Anterior cingulate cortex (tissue), 58 donors: ENCODE measurements around the gene ROCK1.
A peak's percentile ranks its signal among the peaks of the same experiment; 100 is the strongest.
"Not testable (repeated sequence)": the region's sequence is repeated elsewhere in the genome, so short reads cannot be mapped to it uniquely, and the experiment has no call there.

Experiments
- DNase-seq, 58 donors: peaks; one replicate each; lab custom pipeline; 2025; lab: John Stamatoyannopoulos, UW

The ROCK1 gene

DNA sequence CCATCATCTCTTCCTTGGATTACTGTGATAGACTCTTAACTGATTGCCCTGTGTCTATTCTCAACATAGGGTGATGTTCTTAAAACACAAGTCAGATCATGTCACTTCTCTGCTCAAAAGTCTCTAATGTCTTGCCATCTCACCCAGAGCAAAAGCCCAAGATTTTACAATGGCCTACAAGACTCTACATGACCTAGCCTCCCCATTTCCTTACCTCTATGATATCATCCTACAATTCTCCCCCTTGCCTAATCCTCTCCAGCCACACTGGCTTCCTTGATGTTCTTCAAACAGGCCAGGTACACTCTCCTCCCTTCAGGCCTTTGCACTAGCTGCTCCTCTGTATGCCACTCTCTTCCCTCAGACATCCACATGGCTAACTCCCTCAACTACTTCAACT, 55.1 kb downstream of the ROCK1 start:
- no peak for DNase-seq

DNA sequence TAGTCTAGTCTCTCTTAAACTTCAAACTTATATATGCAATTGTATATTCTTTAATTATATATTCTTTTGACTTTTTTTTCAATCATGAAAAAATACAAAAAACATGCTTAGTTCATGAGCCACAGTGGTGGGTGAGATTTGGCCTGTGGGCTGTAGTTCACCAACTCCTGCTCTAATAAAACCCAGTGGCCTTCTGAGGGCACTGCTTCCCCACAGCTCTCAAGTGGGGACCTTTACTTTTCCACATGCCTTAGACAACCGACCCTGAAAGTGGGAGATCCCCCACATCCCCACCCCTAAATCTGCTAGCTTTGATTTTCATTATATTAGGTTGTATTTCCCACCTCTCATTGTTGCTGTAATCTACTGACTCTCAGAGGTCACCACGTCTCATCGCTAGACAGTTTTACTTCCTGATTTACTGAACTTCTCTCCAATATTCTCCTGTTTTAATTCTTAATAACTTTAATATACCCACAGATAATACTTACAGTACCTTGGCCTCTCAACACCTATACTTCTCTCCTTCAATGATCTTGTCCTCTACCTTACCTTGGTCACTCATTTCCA, 57.3 kb downstream of the ROCK1 start:
- no peak for DNase-seq

DNA sequence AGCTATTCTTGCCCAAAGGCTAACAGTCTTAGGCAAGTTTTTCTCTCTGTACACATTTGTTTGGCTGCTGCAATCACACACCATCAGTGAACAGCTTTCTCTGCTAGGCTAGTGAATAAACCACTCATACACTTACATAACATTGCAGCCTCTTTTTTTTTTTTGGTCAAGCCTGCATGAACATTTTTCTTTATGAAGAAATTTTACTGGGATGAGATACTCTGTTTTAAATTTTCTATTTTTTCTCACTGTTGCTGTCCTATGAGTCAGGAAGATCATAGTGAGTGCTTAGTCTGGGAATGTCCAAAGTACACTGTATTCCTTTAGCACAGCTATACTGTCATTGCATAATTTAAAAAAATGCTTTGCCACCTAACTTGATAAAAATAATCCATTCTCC, 58.5 kb downstream of the ROCK1 start:
- peak in 10 of 58 donors; percentile 1 to 58 (median 4) for DNase-seq

DNA sequence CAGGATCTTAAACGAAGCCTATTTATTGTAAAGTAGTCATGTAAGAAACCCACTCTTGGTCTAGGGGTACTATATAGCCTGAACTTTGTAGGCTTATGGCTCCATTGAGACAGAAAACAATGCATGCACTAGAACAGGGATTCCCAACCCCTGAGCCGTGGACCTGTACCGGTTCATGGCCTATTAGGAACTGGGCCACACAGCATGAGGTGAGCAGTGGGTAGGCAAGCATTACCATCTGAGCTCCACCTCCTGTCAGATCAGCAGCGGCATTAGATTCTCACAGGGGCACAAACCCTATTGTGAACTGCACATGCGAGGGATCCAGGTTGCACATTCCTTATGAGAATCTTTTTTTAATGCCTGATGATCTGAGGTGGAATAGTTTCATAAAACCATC, 59.2 kb downstream of the ROCK1 start:
- no peak for DNase-seq

DNA sequence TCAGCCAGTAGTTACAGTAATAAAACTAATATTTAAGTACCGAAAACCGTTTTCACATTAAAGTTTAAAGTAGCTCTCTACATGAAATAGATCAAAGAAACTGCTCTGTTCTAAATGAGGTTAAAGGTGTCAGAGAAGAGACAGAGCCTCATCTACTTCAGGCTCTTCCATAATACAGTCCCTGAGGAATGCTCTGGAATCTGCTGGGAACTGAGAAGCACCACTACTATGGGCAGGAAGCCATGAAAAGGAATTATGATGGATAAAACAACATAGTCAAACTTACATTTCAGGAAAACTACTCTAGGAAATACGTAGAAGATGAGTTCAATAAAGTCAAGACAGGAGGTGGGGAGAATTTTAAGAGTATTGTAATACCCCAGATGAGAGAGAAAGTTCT, 60.0 kb downstream of the ROCK1 start:
- DNase-seq = no peak

DNA sequence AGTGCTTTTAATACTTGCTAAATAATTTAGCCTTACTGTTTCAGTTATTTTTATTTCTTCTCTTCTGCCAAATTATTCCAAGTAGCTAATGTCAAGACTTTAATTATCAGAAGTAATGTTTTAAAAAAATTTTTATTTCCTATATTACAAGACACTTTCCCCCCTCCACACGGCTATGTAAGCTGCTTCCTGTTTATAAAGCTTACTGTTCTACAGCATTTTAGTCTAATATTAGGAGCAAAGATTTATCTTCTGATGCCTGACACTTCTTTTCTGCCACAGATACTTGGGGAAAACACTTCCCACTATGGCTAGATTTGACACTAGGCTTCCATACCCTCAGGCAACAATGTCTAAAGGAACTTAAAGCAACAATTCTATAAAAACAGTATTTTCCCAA, 62.3 kb downstream of the ROCK1 start:
- DNase-seq = no peak

DNA sequence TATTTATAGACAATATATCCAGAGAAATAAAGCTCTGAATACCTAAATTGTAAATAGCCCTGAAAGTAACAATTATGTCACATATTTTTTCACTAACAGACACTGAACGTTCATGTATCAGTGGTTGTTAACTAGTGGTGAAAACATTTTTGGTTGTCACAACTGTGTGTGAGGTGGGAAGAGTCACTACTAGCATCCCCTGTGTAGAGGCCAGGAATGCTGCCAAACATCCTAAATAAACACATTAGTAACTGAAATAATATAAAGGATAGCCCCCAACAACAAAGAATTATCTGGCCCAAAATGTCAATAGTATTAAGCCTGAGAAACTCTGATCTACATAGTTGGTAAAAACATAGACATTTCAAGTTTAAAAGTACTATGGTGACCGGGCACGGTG, 64.5 kb downstream of the ROCK1 start:
- no peak for DNase-seq

DNA sequence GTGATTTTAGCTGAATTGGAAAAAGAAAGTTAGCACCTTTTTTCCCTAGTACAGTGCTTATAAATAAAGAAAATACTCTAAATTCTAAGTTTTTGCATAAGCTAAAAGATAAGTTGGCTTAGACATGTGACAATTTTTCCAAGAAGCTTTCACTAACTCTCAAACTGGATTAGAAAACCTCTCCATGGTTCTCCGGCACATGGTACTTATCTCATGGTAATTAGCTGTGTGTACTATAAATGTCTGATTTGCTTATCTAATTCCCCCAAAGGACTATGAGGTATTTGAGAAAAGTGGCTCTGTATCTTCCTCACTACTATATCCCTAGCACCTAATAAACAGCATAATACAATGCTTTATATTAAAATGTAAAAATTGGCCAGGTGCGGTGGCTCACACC, 71.1 kb downstream of the ROCK1 start:
- DNase-seq = no peak

DNA sequence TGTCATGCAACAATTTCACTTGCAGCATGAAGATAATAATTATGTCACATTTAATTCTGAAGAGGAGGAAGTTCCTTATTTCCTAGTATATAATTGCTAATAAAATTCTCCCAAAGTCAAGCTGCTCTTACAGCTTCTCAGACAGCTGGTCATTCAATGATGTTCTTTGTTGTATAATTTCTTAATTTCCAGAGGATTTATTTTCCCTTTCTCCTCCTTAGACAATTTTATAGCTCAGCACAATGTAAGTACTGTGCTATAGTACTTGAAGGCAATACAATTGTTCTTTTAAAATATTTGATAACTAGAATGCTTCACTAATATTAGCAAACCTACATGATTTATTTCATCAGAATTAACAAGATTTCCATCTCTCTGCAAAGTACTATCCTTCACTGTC, 73.4 kb downstream of the ROCK1 start:
- no peak for DNase-seq

DNA sequence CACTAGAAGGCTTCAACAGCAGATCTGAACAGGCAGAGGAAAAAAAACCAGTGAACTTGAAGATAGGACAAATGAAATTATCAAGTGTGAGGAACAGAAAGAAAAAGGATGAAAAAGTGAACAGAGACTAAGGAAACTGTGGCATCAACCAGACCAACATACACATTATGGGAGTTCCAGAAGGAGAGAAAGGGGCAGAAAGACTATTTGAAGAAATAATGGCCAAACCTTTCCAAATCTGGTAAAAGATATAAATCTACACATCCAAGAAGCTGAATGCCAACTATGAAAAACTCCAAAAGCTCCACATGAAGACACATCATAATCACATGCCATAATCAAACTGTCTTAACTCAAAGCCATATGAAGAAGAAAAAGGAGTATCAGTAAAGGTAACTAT, 79.8 kb downstream of the ROCK1 start:
- DNase-seq = no peak

DNA sequence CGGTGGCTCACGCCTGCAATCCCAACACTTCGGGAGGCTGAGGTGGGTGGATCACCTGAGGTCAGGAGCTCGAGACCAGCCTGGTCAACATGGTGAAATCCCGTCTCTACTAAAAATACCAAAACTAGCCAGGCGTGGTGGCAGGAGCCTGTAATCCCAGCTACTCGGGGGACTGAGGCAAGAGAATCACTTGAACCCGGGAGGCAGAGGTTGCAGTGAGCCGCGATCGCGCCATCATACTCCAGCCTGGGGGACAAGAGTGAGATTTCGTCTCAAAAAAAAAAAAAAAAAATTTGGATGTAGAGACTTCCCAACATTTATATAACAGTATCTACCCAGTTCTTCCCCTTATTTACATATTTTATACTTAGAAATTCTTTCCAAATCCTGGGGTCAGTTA, 93.4 kb downstream of the ROCK1 start:
- DNase-seq = not testable (repeated sequence)

DNA sequence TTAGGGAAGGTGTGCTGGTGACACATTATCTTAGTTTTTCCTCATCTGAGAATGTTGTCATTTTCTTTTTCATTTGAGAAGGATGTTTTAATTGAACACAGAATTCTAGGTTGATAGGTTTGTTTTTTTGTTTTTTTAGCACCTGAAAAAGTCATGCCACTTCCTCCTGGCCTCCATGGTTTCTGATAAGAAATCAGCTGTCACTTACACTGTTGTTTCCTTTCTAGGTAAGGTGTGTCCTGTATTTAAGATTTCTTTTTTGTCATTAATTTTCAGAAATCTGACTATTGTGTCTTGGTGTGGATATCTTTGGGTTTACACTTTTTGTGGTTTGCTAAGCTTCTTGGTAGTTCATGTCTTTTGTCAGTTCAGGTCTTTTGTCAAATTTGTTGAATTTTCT, 99.3 kb downstream of the ROCK1 start:
- no peak for DNase-seq

DNA sequence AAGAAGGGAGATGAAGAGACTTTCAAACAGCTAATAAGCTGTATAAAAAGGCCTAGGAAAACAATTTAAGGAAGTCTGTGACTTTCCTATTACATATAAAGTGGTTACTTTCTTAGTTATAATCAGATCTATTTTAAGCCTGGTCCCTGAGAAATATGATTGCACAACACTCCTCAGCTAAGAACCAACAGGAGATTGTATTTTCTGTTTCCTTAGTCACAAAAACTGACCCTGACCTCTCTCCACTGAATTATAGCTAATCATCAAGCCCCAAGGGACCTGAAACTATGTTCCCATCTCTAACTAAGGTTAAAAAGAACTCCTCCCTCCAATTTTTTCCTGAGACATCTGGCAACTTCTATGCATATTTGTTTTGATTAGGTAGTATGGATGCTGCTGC, 106.9 kb downstream of the ROCK1 start:
- DNase-seq = no peak

DNA sequence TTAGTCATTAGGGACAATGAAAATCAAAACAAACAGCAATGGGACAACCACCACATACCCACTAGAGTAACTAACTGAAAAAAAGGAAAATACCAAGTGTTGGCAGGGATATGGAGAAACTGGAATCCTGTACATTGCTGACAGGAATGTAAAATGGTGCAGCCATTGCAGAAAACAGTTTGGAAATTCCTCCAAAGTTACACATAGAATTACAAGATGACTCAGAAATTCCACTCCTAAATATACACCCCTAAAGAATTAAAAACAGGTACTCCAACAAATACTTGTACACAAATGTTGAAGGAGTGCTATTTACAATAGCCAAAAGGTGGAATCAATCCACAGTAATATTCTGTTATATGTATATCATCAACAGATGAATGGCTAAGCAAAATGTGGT, 110.9 kb downstream of the ROCK1 start:
- DNase-seq = no peak

DNA sequence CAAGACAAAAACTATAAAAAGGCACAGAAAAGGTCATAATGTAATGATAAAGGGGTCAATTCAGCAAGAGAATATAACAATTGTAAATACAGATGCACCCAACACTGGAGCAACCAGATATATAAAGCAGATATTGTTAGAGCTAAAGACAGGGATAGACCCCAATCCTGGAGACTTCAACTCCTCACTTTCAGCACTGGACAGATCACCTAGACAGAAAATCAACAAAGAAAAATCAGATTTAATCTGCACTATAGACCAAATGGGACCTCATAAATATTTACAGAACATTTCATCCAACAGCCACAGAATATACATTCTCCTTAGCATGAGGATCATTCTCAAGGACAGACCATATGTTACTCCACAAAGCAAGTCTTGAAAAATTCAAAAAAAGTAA, 114.2 kb downstream of the ROCK1 start:
- DNase-seq = no peak

DNA sequence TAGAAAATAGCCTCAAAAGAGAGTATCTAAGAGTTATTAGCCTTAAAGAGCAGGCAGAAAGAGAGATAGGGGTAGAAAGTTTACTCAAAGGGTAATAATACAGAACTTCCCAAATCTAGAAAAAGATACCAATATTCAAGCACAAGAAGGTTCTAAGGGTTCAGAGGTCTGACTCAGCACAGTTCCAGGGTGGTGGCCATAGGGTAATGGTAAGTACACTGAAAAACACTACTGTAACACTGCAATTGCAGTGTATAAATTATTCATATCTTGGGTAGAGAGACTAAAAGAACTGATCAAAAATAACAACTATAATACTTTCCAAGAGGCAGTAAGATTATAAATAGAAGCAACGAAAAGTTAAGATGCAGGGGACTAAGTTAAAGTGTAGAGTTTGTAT, 115.2 kb downstream of the ROCK1 start:
- no peak for DNase-seq

DNA sequence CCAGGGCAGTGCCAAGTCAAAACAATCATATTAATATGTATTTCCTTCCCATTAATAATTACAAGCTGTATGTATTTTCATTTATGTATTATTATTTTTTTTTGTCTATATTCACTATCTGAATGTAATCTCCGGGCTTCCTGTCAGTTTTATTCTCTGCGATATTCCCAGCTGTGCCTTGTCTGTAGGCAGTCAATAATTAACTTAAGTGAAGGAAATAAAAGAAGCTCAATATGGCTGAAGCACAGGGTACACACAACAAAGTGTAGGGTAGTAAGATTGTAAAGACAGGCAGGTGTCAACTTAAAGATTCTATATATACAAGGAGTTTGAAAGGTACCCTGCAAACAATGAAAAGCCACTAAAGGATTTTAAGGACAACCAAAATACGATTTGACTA, 122.9 kb downstream of the ROCK1 start:
- DNase-seq = no peak

DNA sequence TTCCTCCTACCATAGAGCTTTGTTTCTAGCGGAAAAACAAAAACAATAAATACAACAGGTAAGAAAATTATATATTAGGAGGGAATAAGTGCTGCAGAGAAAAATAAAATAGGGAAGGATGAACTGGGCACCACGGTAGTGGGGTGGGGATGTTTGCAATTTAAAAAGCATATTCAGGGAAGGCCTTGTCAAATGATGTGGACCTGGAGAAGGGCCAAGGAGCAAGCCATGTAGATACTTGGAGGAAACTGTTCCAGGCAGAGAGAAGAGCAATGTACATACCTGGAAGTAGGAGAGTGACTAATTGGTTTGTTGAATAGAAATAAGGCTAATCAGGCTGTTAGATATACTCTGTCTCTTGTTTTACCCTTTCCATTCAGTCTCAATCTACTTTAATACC, 136.5 kb downstream of the ROCK1 start:
- no peak for DNase-seq

DNA sequence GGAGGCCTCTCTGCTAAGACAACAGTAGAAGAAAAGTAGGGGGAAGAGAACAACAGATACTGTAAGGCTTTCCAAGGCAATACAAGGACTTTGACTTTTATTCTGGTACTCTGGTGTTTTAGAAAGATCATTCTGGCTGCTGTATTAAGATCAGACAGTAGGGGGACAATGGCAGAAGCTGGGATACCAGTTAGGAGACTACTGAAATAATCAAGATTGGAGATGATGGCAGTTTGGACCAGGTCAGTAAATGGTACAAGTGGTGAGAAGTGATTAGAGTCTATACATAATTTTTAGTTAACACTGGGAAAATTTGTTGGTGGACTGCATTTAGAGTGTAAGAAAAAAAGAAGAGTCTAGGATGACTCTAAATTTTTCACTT, 139.7 kb downstream of the ROCK1 start:
- DNase-seq = no peak

DNA sequence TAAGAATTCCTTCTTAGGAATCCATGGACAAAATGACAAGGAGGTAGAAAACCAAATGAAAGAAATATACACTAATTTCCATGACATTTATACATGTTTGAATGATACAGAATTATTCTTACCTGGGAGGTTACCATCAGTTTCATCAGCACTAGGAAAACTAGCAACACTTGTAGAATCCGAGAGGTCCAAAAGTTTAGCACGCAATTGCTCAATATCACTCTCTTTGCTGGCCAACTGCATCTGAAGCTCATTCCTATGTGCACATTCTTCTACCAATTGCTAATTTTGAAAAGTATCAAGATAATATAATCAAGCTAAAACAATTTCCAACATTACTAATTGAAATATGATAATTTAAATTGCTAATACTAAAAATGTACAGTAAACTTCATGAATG, 144.8 kb downstream of the ROCK1 start:
- no peak for DNase-seq

DNA sequence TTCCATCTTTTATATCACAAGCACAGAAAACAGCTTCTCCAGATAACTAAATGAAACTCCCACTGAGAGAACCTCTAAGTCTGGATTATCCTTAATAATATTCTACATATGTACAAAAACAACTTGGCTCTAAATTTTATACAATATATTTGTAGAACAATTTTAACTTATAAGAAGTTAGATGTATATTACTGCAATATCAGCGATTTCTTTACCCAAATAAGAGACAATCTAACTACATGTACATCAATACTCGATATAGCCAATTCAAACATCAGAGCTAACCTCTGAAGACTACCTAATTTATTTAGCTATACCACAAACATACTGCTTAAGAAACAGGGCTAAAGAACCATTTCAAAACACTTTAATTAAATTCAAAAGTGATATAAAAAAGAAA, 148.6 kb downstream of the ROCK1 start:
- DNase-seq = no peak

DNA sequence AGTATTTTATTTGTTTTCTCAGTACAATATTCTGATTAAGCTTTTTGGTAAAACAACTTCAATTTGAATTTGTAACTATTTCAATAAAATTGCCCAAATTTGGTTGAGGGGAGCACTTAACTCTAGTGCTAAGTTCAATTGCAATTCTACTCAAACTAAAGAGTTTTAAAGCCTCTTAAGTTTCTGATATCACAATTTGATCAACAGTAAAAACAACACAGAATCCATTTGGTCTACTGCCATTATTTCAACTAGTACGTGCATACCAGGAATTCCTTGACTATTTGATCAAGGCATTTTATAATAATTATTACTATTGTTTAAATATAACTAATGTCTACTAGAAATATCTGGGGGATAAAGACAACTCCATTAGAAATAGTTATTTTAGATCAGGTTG, 150.9 kb downstream of the ROCK1 start:
- DNase-seq = no peak

DNA sequence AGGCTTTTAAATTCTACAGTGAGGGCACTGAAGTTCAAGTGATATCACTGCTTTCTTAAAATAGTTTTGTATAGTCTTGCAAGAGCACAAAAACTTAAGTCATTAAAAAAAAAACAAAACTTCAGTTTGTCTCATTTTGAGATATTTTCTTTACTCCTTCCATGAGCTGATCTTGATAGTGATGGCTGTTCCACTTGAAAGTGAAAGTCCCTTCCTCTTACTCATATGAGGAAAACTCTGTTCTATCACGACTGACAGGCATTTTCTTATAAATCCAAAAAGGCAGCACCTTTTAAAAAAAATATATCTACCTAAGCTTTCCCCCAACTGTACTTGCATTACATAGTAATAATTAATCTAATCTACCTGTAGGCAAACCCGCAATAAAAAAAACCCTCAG, 160.8 kb downstream of the ROCK1 start:
- DNase-seq = not testable (repeated sequence)
